ENCODE measurements around the gene NEK11. TPM values are rescaled to one million over a fixed set of nuclear protein-coding genes. Genes with fewer than 3 reads are reported as not detected.
"Not testable (repeated sequence)": the region's sequence is repeated elsewhere in the genome, so short reads cannot be mapped to it uniquely, and the experiment has no call there.

NEK11 gene
- total RNA-seq, 1 experiment from 2014 or later, result 6.1 TPM

- no peak for DNase-seq (ENCODE audit: low read depth)
These were observed 11.6 kb downstream of the NEK11 start for GRCh38 chr3:131038326-131038725.

GRCh38 chr3:131042271-131042985 is 15.8 kb downstream of the NEK11 start:
- not testable (repeated sequence) for DNase-seq (ENCODE audit: low read depth)

GRCh38 chr3:131047582-131047981 is 20.9 kb downstream of the NEK11 start:
- DNase-seq (ENCODE audit: low read depth), result no peak

GRCh38 chr3:131048030-131048429 is 21.4 kb downstream of the NEK11 start:
- DNase-seq (ENCODE audit: low read depth), result no peak

- DNase-seq (ENCODE audit: low read depth), result no peak
These were observed 23.3 kb downstream of the NEK11 start for GRCh38 chr3:131050001-131050400.

- DNase-seq (ENCODE audit: low read depth), result peak; percentile 31
These were observed 26.6 kb downstream of the NEK11 start for GRCh38 chr3:131053043-131053859.

- DNase-seq (ENCODE audit: low read depth), result peak; percentile 43
These were observed 41.3 kb downstream of the NEK11 start for GRCh38 chr3:131067983-131068382.

GRCh38 chr3:131072099-131072559 is 45.5 kb downstream of the NEK11 start:
- peak; percentile 81 for DNase-seq (ENCODE audit: low read depth)

- peak; percentile 85 for DNase-seq (ENCODE audit: low read depth)
These were observed 46.2 kb downstream of the NEK11 start for GRCh38 chr3:131072845-131073244.

- no peak for DNase-seq (ENCODE audit: low read depth)
These were observed 49.1 kb downstream of the NEK11 start for GRCh38 chr3:131075632-131076328.

- DNase-seq (ENCODE audit: low read depth), result no peak
These were observed 51.2 kb downstream of the NEK11 start for GRCh38 chr3:131077904-131078303.

GRCh38 chr3:131079086-131079485 is 52.4 kb downstream of the NEK11 start:
- no peak for DNase-seq (ENCODE audit: low read depth)

GRCh38 chr3:131081224-131081623 is 54.5 kb downstream of the NEK11 start:
- DNase-seq (ENCODE audit: low read depth), result no peak

GRCh38 chr3:131082246-131082645 is 55.6 kb downstream of the NEK11 start:
- no peak for DNase-seq (ENCODE audit: low read depth)

- DNase-seq (ENCODE audit: low read depth), result peak; percentile 95
These were observed 56.5 kb downstream of the NEK11 start for GRCh38 chr3:131082871-131083863.

GRCh38 chr3:131091768-131092167 is 65.1 kb downstream of the NEK11 start:
- no peak for DNase-seq (ENCODE audit: low read depth)

GRCh38 chr3:131107637-131108433 is 81.2 kb downstream of the NEK11 start:
- peak; percentile 31 for DNase-seq (ENCODE audit: low read depth)

GRCh38 chr3:131109156-131109555 is 82.5 kb downstream of the NEK11 start:
- peak; percentile 14 for DNase-seq (ENCODE audit: low read depth)

GRCh38 chr3:131110087-131110486 is 83.4 kb downstream of the NEK11 start:
- DNase-seq (ENCODE audit: low read depth), result peak; percentile 83

- DNase-seq (ENCODE audit: low read depth), result no peak
These were observed 87.6 kb downstream of the NEK11 start for GRCh38 chr3:131114256-131114655.
